GM12892 (cell line): ENCODE measurements around the gene SWSAP1.

Experiments
- POLR2A ChIP-seq: IDR thresholded peaks from 2 replicates; pipeline ENCODE4 v1.6.1; 2011; ENCODE audit warnings: low read depth, low read length, control low read depth
- POLR2AphosphoS5 ChIP-seq: IDR thresholded peaks from 2 replicates; pipeline ENCODE4 v1.6.1; 2011; ENCODE audit warnings: low read depth, low read length, control low read depth

DNA sequence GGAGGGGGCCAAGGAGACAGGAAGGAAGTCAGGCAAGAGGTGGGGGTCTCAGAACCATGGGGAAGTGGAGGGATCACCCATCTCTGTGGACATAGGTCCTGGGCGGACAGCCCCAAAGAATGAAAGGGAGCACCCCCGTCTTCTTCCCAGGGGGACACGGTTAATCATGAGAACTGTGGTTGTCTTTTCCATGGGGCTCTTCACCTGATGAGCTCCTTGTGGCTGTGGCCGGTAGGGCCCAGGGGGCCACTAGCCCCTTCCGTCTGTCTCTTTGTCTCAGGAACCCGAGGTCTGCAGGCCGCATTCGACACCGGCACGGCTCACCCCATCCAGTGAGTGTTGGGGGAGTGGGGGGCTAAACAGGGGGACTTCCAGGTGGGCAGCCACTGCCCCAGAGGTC lies 10.6 kb upstream of the SWSAP1 start:
- TF ChIP-seq POLR2AphosphoS5: no peak
- TF ChIP-seq POLR2A: no peak
